Transverse colon (tissue), 4 donors: Measurements from ENCODE around the gene GSK3A. TPM values are rescaled to one million over a fixed set of nuclear protein-coding genes. Genes with fewer than 3 reads are reported as not detected.

Experiments used
- DNase-seq: peaks from one replicate; pipeline ENCODE4 v3.0.0-alpha.2; 2019
- H3K27ac ChIP-seq, 4 donors: fragments of 200-600 bp; sonication (generic); 2 replicates each; pipeline ENCODE4 v1.5.1; 2016 to 2018; ENCODE audit warnings: inconsistent platforms in 4 of 4
- H3K27me3 ChIP-seq: fragments of 200-600 bp; sonication (generic); 2 replicates; pipeline ENCODE4 v1.5.1; 2017; ENCODE audit warnings: inconsistent platforms
- H3K36me3 ChIP-seq, 4 donors: fragments of 200-600 bp; sonication (generic); 2 replicates each; pipeline ENCODE4 v1.5.1; 2017 to 2019; ENCODE audit warnings: inconsistent platforms in 4 of 4
- H3K4me1 ChIP-seq, 4 donors: fragments of 200-600 bp; sonication (generic); 2 replicates each; pipeline ENCODE4 v1.5.1; 2017 to 2020; ENCODE audit warnings: inconsistent platforms in 4 of 4
- H3K4me3 ChIP-seq, 4 donors: fragments of 200-600 bp; sonication (generic); 1 replicate in 1 of 4; 2 replicates in 3 of 4; pipeline versions ENCODE4 v1.5.1 to v1.6.1; 2017 to 2019; ENCODE audit warnings: inconsistent platforms in 4 of 4
- H3K9me3 ChIP-seq, 2 donors: fragments of 200-600 bp; sonication (generic); 2 replicates each; pipeline ENCODE4 v1.5.1; 2017 to 2019; ENCODE audit warnings: inconsistent platforms in 2 of 2
- EP300 ChIP-seq: sonication (generic); formaldehyde crosslinking; IDR thresholded peaks from one replicate; pipeline ENCODE4 v1.6.1; 2017; ENCODE audit warnings: antibody characterized with exemption, low read depth
- POLR2A ChIP-seq: fragments of 450-650 bp; IDR thresholded peaks from one replicate; pipeline ENCODE4 v1.6.1; 2016; ENCODE audit warnings: antibody characterized with exemption, mild to moderate bottlenecking, moderate library complexity
- POLR2AphosphoS5 ChIP-seq, 3 donors: sonication (generic); formaldehyde crosslinking; IDR thresholded peaks; one replicate each; pipeline ENCODE4 v1.6.1; 2016; ENCODE audit warnings: antibody characterized with exemption in 3 of 3
- whole genome bisulfite sequencing, 2 donors: methylation state at CpG; one replicate each; pipeline ENCODE4 v1.1.5; 2018; ENCODE audit warnings: low coverage in 1 of 2; 5-methylcytosine and 5-hydroxymethylcytosine counted together
- in situ Hi-C, 4 donors: fragments of 200-750 bp; cut with MboI; loops; one replicate each; pipeline versions ENCODE4 v1.15.0 to v1.15.1; 2017; ENCODE audit warnings: low sequenced_read_pairs in 3 of 4, low pct_ligation_motif_present in 1 of 4, low pct_unique_long_range_greater_than_20kb in 1 of 4
- intact Hi-C: fragments of 100-400 bp; cut with DNase I; formaldehyde crosslinking; loops from one replicate; pipeline ENCODE4 v1.15.1; 2023; ENCODE audit warnings: low total_unique reads
- total RNA-seq, 4 donors: library from RNA; depleted of rRNA; stranded (reverse); fragments of >200 nt; gene quantifications; one replicate each; pipeline ENCODE4 v1.1.0, GENCODE V29; 2016
- TF ChIP-seq, protein P1 (sequence below), 5 experiments: fragments of 200-600 bp in 3 of 5; fragments of 450-650 bp in 2 of 5; sonication (generic) in 3 of 5; IDR thresholded peaks; 1 replicate in 2 of 5; 2 replicates in 3 of 5; pipeline ENCODE4 v1.5.1; 2016 to 2017; ENCODE audit warnings: antibody characterized with exemption in 5 of 5, inconsistent platforms in 3 of 5, mild to moderate bottlenecking in 2 of 5, moderate library complexity in 1 of 5

The GSK3A gene
- total RNA-seq, 4 donors from 2014 or later = 10.7 to 46.4 (median 31.0) TPM

DNA sequence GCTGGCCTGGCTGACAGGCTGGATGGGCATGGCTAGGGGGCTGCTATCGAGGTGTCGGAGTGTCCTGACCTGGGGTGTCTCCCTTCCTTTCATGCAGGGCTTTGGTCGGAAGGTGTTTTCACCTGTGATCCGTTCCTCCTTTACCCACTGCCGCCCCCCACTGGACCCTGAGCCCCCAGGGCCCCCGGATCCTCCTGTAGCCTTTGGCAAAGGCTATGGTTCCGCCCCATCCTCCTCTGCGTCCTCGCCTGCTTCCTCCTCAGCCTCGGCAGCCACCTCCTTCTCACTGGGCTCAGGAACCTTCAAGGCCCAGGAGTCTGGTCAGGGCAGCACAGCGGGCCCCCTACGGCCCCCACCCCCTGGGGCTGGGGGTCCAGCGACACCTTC lies 47.7 kb upstream of the GSK3A start:
- intact Hi-C loops = no loop called here
- no peaks in the 10 kb centered on the region for H3K9me3 ChIP-seq
- 83% methylated on average over 5 to 11 of the region's 13 CpGs for WGBS, 2 donors
- no peak for DNase-seq
- H3K36me3 ChIP-seq = peaks cover 0 to 33% (median 4%) of the 10 kb centered on the region in 4 donors
- in situ Hi-C loops = loop anchor here in 2 of 4 donors (10.0 kb wide), 1 partner anchor 155 kb away; the partner anchor contains the start of gene POU2F2 (in 2 of the 2)
- H3K4me1 ChIP-seq = peaks cover 12 to 33% (median 26%) of the 10 kb centered on the region in 4 donors
- no peak overlapping the region for H3K4me3 ChIP-seq
- TF ChIP-seq EP300 (no peak), POLR2AphosphoS5 (IDR thresholded peaks at IDR 0.05) (no peak), POLR2A (no peak)
- TF ChIP-seq, protein P1, sequence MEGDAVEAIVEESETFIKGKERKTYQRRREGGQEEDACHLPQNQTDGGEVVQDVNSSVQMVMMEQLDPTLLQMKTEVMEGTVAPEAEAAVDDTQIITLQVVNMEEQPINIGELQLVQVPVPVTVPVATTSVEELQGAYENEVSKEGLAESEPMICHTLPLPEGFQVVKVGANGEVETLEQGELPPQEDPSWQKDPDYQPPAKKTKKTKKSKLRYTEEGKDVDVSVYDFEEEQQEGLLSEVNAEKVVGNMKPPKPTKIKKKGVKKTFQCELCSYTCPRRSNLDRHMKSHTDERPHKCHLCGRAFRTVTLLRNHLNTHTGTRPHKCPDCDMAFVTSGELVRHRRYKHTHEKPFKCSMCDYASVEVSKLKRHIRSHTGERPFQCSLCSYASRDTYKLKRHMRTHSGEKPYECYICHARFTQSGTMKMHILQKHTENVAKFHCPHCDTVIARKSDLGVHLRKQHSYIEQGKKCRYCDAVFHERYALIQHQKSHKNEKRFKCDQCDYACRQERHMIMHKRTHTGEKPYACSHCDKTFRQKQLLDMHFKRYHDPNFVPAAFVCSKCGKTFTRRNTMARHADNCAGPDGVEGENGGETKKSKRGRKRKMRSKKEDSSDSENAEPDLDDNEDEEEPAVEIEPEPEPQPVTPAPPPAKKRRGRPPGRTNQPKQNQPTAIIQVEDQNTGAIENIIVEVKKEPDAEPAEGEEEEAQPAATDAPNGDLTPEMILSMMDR (IDR thresholded peaks at IDR 0.05) = no peak
- H3K27ac ChIP-seq = no peak overlapping the region
- no peaks in the 10 kb centered on the region for H3K27me3 ChIP-seq

DNA sequence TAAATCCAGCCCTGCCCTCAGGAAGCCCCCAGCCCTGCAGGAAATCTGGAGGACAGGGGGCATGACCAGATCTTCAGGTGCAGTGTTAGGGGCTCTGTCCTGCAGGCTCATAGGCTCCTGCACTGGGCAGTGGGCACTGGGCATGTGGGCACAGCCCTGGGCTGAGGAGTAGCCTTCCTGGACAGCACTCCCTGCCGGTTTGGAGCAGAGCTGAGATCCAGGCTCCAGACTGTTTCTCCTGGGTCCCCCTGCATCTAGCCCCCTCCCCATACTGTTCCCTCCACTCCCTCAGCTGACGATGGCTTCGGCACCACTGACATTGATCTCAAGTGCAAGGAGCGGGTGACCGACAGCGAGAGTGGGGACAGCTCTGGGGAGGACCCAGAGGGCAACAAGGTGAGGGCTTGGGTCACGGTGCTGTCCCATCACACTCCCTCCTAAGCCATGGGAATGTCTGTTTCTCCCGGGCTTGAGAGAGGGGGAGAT lies 47.2 kb upstream of the GSK3A start:
- no peaks in the 10 kb centered on the region for H3K9me3 ChIP-seq
- intact Hi-C loops (no loop called here), in situ Hi-C loops (loop anchor here in 2 of 4 donors (10.0 kb wide), 1 partner anchor 155 kb away; the partner anchor contains the start of gene POU2F2 (in 2 of the 2))
- no peak for DNase-seq
- H3K27ac ChIP-seq = no peak overlapping the region
- H3K4me1 ChIP-seq = peaks cover 16 to 38% (median 31%) of the 10 kb centered on the region in 4 donors
- H3K4me3 ChIP-seq = no peak overlapping the region
- H3K27me3 ChIP-seq = no peaks in the 10 kb centered on the region
- no peak for TF ChIP-seq POLR2AphosphoS5 (IDR thresholded peaks at IDR 0.05)
- TF ChIP-seq POLR2A = no peak
- TF ChIP-seq, protein P1 (IDR thresholded peaks at IDR 0.05) = no peak
- TF ChIP-seq EP300 = no peak
- peaks cover 0 to 31% (median 4%) of the 10 kb centered on the region in 4 donors for H3K36me3 ChIP-seq
- 78 to 95% methylated on average over 3 to 8 of the region's 8 CpGs for WGBS, 2 donors

DNA sequence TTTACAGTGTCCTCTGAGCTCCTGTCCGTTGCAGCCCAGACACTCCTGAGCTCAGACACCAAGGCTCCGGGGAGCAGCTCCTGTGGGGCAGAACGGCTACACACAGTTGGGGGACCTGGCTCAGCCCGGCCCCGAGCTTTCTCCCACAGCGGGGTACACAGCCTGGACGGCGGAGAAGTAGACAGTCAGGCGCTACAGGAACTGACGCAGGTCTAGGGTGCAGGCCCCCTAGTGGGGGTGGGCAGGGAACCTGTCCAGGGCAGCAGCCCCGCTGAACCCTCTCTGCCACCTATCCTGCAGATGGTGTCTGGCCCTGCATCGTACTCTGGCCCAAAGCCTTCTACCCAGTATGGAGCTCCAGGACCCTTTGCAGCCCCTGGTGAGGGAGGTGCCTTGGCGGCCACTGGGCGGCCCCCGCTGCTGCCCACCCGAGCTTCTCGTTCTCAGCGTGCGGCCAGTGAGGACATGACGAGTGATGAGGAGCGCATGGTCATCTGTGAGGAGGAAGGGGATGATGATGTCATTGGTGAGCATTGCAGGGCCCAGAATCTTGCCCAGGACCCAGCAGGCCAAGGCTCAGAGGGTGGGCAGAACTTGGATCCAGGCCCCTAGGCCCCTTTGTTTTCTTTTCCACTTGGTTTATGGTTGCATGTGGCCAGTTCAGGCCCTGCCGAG lies 46.6 kb upstream of the GSK3A start:
- H3K27me3 ChIP-seq = no peaks in the 10 kb centered on the region
- 89% methylated on average over 22 of the region's 22 CpGs; no CpG with 5 or more reads in 1 of the 2 donors for WGBS, 2 donors
- TF ChIP-seq, protein P1 (IDR thresholded peaks at IDR 0.05) = no peak
- no peak for TF ChIP-seq POLR2A
- no peak for TF ChIP-seq POLR2AphosphoS5 (IDR thresholded peaks at IDR 0.05)
- no peak for TF ChIP-seq EP300
- no peak overlapping the region for H3K27ac ChIP-seq
- intact Hi-C loops (no loop called here), in situ Hi-C loops (no loop called here)
- no peak for DNase-seq
- peaks cover 0 to 25% (median 4%) of the 10 kb centered on the region in 4 donors for H3K36me3 ChIP-seq
- no peaks in the 10 kb centered on the region for H3K9me3 ChIP-seq
- peaks cover 16 to 40% (median 32%) of the 10 kb centered on the region in 4 donors for H3K4me1 ChIP-seq
- H3K4me3 ChIP-seq = no peak overlapping the region

DNA sequence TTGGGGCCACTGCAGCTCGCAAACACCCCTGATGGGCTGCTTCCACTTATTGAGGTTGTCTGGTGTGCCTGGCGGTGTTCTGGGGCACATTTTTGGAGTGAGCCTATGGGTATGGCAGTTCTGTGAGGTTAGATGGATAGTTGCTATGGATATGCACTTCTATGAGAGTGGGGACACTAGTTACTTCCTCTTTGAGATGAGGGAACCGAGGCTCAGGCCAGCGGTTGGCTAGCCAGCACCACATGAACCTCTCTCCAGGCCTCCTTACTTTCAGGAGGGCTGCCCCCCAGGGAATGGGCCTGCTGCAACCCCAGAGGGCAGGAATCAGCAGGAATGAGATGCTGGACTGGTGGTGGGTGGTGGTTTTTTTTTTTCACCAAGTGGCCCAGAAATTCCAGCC lies 46.0 kb upstream of the GSK3A start:
- Histone ChIP-seq H3K4me3 (no peak overlapping the region), H3K27ac (no peak overlapping the region), H3K27me3 (no peaks in the 10 kb centered on the region), H3K9me3 (no peaks in the 10 kb centered on the region), H3K4me1 (peaks cover 16 to 40% (median 32%) of the 10 kb centered on the region in 4 donors), H3K36me3 (peaks cover 0 to 20% (median 4%) of the 10 kb centered on the region in 4 donors)
- 96% methylated on average over 4 of the region's 4 CpGs; no CpG with 5 or more reads in 1 of the 2 donors for WGBS, 2 donors
- no peak for DNase-seq
- no peak for TF ChIP-seq POLR2AphosphoS5 (IDR thresholded peaks at IDR 0.05)
- no peak for TF ChIP-seq POLR2A
- in situ Hi-C loops = no loop called here
- intact Hi-C loops = no loop called here
